ENCODE measurements around the gene CNDP2.

CNDP2 gene

DNA sequence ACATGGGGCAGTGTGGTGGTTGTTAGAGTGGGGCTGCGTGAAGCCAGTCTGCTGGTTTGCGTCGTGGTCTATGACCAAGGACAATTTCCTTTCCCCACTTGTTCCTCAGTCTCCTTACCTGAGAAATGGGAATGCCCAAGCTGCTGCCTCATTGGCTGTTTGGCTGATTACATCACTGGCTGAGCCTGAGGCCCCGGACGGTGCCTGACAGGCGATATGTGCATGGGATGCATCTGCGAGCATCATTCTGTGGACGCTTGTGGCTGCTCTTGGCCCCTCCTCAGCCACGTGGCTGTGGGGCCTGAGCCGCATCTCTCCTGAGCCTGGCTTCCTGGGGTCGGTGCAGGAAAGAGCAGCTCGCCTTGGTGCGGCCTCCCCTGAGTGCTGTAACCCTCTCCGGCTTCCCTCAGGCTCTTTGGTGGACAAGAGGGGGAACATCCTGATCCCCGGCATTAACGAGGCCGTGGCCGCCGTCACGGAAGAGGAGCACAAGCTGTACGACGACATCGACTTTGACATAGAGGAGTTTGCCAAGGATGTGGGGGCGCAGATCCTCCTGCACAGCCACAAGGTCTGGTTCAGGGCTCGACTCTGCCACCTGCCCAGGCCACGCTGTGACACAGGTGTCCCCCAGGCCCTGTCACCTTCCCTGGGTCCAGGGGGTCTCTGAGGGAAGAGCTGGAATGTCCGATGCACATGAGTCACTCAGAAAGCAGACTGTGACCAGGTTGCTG, 17.2 kb downstream of the CNDP2 start:
- no peak overlapping the region for H3K4me3 ChIP-seq (ENCODE audit: low read length)
- TF ChIP-seq ZNF274 (IDR thresholded peaks at IDR 0.05; ENCODE audit: low read depth, low read length): no peak

DNA sequence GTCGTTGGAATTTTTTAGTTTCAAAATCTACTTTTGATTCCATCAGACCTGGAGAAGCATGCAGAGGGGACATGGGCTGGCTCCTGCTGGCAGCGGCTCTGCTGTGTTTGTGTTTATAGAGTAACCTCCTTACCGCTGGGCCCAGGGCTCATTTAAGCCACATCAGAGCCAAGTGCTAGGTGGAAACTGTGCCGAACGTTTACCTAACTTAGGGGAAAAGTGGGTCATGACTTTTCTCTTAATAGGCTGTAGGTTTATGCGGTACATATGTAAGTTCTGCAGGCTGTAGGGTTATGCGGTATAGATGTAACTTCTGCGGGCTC, 17.7 kb downstream of the CNDP2 start:
- H3K4me3 ChIP-seq (ENCODE audit: low read length): no peak overlapping the region
- TF ChIP-seq ZNF274 (IDR thresholded peaks at IDR 0.05; ENCODE audit: low read depth, low read length): no peak

- no peak for TF ChIP-seq ZNF274 (IDR thresholded peaks at IDR 0.05; ENCODE audit: low read depth, low read length)
- no peak overlapping the region for H3K4me3 ChIP-seq (ENCODE audit: low read length)
Observed at GRCh38 chr18:74514860-74515495, 18.8 kb downstream of the CNDP2 start.

- H3K4me3 ChIP-seq (ENCODE audit: low read length): no peak overlapping the region
- no peak for TF ChIP-seq ZNF274 (IDR thresholded peaks at IDR 0.05; ENCODE audit: low read depth, low read length)
Observed at GRCh38 chr18:74515620-74516231, 19.6 kb downstream of the CNDP2 start.

GRCh38 chr18:74516271-74517235, 20.4 kb downstream of the CNDP2 start:
- H3K4me3 ChIP-seq (ENCODE audit: low read length): no peak overlapping the region
- no peak for TF ChIP-seq ZNF274 (IDR thresholded peaks at IDR 0.05; ENCODE audit: low read depth, low read length)

DNA sequence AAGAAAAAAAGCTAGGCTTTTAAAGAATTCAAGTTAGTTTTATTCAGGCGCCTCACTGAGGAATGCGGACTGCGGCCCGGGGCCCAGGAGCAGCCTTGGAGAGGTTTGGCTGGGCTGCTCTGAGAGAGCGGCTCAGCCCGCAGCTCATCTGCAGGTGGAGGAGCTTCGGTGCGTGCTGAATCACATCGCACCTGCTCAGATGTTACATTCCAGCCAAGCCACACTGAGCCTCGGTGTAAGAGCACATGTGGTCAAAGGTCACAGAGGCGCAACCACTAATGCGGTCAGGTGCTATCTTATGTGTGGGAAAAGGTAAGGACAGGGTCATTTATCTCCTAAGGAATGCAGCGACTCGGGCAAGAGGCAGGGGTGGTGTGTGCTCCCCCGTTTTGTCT, 21.1 kb downstream of the CNDP2 start:
- no peak overlapping the region for H3K4me3 ChIP-seq (ENCODE audit: low read length)
- TF ChIP-seq ZNF274 (IDR thresholded peaks at IDR 0.05; ENCODE audit: low read depth, low read length): no peak

DNA sequence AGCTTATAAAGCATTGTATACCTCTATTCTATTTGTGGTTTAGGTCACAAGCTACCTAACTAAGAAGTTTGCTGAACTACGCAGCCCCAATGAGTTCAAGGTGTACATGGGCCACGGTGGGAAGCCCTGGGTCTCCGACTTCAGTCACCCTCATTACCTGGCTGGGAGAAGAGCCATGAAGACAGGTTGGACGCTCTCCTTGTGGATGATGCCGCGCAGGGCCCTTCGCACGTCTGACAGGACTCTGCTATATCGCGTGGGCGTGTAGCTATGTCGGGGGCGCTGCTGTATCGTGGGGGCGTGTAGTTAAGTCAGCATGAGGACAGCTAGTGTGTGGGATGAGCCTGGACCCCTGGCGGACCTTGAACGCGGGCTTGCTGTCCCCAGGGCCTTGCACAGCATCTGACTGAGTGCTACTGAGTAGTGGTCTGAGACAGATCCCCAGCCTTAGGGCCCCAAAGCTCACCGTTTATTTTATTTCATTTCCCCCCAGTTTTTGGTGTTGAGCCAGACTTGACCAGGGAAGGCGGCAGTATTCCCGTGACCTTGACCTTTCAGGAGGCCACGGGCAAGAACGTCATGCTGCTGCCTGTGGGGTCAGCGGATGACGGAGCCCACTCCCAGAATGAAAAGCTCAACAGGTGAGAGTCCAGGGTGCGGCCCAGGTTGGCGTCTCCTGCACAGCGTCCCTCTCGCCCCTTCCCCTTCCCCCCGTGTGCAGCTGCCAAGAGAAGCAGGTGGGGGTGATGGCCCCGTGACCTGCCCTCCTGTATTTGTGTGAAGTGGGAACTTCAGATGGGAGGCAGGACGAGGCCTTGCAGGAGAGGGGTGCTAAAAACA, 22.5 kb downstream of the CNDP2 start:
- H3K4me3 ChIP-seq (ENCODE audit: low read length): no peak overlapping the region
- TF ChIP-seq ZNF274 (IDR thresholded peaks at IDR 0.05; ENCODE audit: low read depth, low read length): no peak

DNA sequence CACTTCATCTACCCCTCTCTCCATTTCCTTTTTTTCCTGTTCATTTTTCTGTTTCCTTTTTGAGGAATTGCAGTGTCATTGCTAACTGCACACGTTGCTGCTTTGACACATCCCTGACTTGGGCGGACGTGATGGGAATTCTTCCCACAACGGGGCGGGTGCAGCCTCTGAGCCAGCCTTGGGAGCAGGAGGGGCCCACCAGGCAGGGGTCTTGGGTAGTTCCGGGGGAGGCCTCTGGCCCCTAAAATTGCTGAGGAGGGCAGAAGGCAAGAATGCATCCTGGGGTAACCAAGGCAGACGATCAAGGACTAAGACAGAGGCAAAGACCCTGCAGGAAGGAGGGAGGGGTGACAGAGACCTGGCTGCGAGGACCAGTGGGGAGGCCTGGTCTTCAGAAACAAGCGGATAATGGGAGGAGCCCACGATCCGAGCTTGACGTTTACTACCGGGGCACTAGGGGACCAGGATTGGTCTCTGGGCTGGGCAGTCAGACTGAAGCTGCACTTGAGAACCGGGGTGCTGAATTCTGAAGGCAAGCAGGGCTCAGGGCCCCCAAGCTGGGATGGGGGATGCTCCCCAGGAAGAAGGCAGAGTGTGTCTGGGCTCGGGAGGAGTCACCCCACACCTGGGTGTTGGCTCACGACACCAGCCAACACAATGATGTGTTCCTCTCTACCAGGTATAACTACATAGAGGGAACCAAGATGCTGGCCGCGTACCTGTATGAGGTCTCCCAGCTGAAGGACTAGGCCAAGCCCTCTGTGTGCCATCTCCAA, 23.3 kb downstream of the CNDP2 start:
- no peak overlapping the region for H3K4me3 ChIP-seq (ENCODE audit: low read length)
- no peak for TF ChIP-seq ZNF274 (IDR thresholded peaks at IDR 0.05; ENCODE audit: low read depth, low read length)

- no peak for TF ChIP-seq ZNF274 (IDR thresholded peaks at IDR 0.05; ENCODE audit: low read depth, low read length)
- H3K4me3 ChIP-seq (ENCODE audit: low read length): no peak overlapping the region
Observed at GRCh38 chr18:74520096-74520833, 24.1 kb downstream of the CNDP2 start.

GRCh38 chr18:74521068-74521725, 25.0 kb downstream of the CNDP2 start:
- TF ChIP-seq ZNF274 (IDR thresholded peaks at IDR 0.05; ENCODE audit: low read depth, low read length): no peak
- H3K4me3 ChIP-seq (ENCODE audit: low read length): no peak overlapping the region

- no peak overlapping the region for H3K4me3 ChIP-seq (ENCODE audit: low read length)
- TF ChIP-seq ZNF274 (IDR thresholded peaks at IDR 0.05; ENCODE audit: low read depth, low read length): no peak
Observed at GRCh38 chr18:74522635-74523548, 26.7 kb downstream of the CNDP2 start.

Data from GM08714 (cell line).